Ectodermal cell (in vitro differentiated cells): Measurements from ENCODE around the gene FANCB.

ENCODE experiments used
- H3K27ac ChIP-seq: 2 replicates; pipeline ENCODE4 v1.7.0; 2013; ENCODE audit warnings: mild to moderate bottlenecking, low read depth, low read length; ENCODE audit not compliant: insufficient read depth, poor library complexity, severe bottlenecking
- H3K27me3 ChIP-seq: 2 replicates; pipeline ENCODE4 v1.7.0; 2013; ENCODE audit warnings: mild to moderate bottlenecking, low read length; ENCODE audit not compliant: insufficient read depth, control insufficient read depth, poor library complexity, severe bottlenecking
- H3K36me3 ChIP-seq: one replicate; pipeline ENCODE4 v1.7.0; 2013; ENCODE audit warnings: low read length; ENCODE audit not compliant: control insufficient read depth, insufficient read depth
- H3K4me1 ChIP-seq: one replicate; pipeline ENCODE4 v1.7.0; 2013; ENCODE audit warnings: low read length; ENCODE audit not compliant: control insufficient read depth, insufficient read depth
- H3K4me3 ChIP-seq: 2 replicates; pipeline ENCODE4 v1.7.0; 2013; ENCODE audit warnings: low read depth, low read length, control low read depth; ENCODE audit not compliant: insufficient read depth
- H3K9me3 ChIP-seq: 2 replicates; pipeline ENCODE4 v1.7.0; 2013; ENCODE audit warnings: mild to moderate bottlenecking, low read length, moderate library complexity; ENCODE audit not compliant: control insufficient read depth
- WGBS, 2 experiments: methylation state at CpG; one replicate each; pipeline ENCODE4 v1.1.7; 2013; ENCODE audit warnings: missing lambda C conversion rate in 2 of 2; 5-methylcytosine and 5-hydroxymethylcytosine counted together

Gene FANCB

GRCh38 chrX:14851526-14851925 lies 21.3 kb downstream of the FANCB start:
- Histone ChIP-seq H3K4me1 (no peaks in the 10 kb centered on the region), H3K27me3 (no peaks in the 10 kb centered on the region), H3K9me3 (no peaks in the 10 kb centered on the region), H3K27ac (no peak overlapping the region), H3K36me3 (no peaks in the 10 kb centered on the region), H3K4me3 (no peak overlapping the region)
- WGBS, 2 experiments, result 94 to 100% methylated on average over 2 to 3 of the region's 3 CpGs

GRCh38 chrX:14843666-14844065 lies 29.2 kb downstream of the FANCB start:
- Histone ChIP-seq H3K27me3 (no peaks in the 10 kb centered on the region), H3K9me3 (no peaks in the 10 kb centered on the region), H3K36me3 (no peaks in the 10 kb centered on the region), H3K4me1 (no peaks in the 10 kb centered on the region), H3K4me3 (no peak overlapping the region), H3K27ac (no peak overlapping the region)
- 84% methylated on average over 4 of the region's 4 CpGs; no CpG with 5 or more reads in 1 of the 2 experiments for WGBS, 2 experiments

GRCh38 chrX:14837155-14837554 lies 35.7 kb downstream of the FANCB start:
- H3K27me3 ChIP-seq, result no peaks in the 10 kb centered on the region
- no peak overlapping the region for H3K27ac ChIP-seq
- no peaks in the 10 kb centered on the region for H3K36me3 ChIP-seq
- H3K4me1 ChIP-seq, result no peaks in the 10 kb centered on the region
- H3K9me3 ChIP-seq, result no peaks in the 10 kb centered on the region
- 92 to 93% methylated on average over 2 of the region's 2 CpGs for WGBS, 2 experiments
- no peak overlapping the region for H3K4me3 ChIP-seq

GRCh38 chrX:14832586-14832985 lies 40.3 kb downstream of the FANCB start:
- Histone ChIP-seq H3K36me3 (no peaks in the 10 kb centered on the region), H3K27ac (no peak overlapping the region), H3K4me1 (no peaks in the 10 kb centered on the region), H3K27me3 (no peaks in the 10 kb centered on the region), H3K4me3 (no peak overlapping the region), H3K9me3 (no peaks in the 10 kb centered on the region)

GRCh38 chrX:14832151-14832550 lies 40.7 kb downstream of the FANCB start:
- Histone ChIP-seq H3K4me1 (no peaks in the 10 kb centered on the region), H3K36me3 (no peaks in the 10 kb centered on the region), H3K9me3 (no peaks in the 10 kb centered on the region), H3K27me3 (no peaks in the 10 kb centered on the region), H3K27ac (no peak overlapping the region), H3K4me3 (no peak overlapping the region)
- 76 to 88% methylated on average over 2 of the region's 2 CpGs for WGBS, 2 experiments

GRCh38 chrX:14829643-14830042 lies 43.2 kb downstream of the FANCB start:
- H3K27ac ChIP-seq, result no peak overlapping the region
- no peaks in the 10 kb centered on the region for H3K9me3 ChIP-seq
- no peaks in the 10 kb centered on the region for H3K36me3 ChIP-seq
- no peaks in the 10 kb centered on the region for H3K27me3 ChIP-seq
- no peak overlapping the region for H3K4me3 ChIP-seq
- no peaks in the 10 kb centered on the region for H3K4me1 ChIP-seq
- 90 to 91% methylated on average over 2 of the region's 2 CpGs for WGBS, 2 experiments

- Histone ChIP-seq H3K27ac (no peak overlapping the region), H3K4me3 (no peak overlapping the region), H3K9me3 (no peaks in the 10 kb centered on the region), H3K4me1 (no peaks in the 10 kb centered on the region), H3K36me3 (no peaks in the 10 kb centered on the region), H3K27me3 (no peaks in the 10 kb centered on the region)
- 89 to 100% methylated on average over 2 to 3 of the region's 3 CpGs for WGBS, 2 experiments
These were observed 46.5 kb downstream of the FANCB start for GRCh38 chrX:14826319-14826718.

- H3K27ac ChIP-seq, result no peak overlapping the region
- no peak overlapping the region for H3K4me3 ChIP-seq
These were observed 47.0 kb downstream of the FANCB start for GRCh38 chrX:14825851-14826250.

GRCh38 chrX:14819769-14820168 lies 53.1 kb downstream of the FANCB start:
- H3K36me3 ChIP-seq, result no peaks in the 10 kb centered on the region
- no peak overlapping the region for H3K27ac ChIP-seq
- 91 to 94% methylated on average over 3 of the region's 3 CpGs for WGBS, 2 experiments
- no peaks in the 10 kb centered on the region for H3K4me1 ChIP-seq
- no peaks in the 10 kb centered on the region for H3K27me3 ChIP-seq
- no peak overlapping the region for H3K4me3 ChIP-seq
- no peaks in the 10 kb centered on the region for H3K9me3 ChIP-seq

More at GRCh38 chrX:14825851-14826250, 47.0 kb downstream of the FANCB start:
- no peaks in the 10 kb centered on the region for H3K9me3 ChIP-seq
- H3K27me3 ChIP-seq, result no peaks in the 10 kb centered on the region
- H3K36me3 ChIP-seq, result no peaks in the 10 kb centered on the region
- no peaks in the 10 kb centered on the region for H3K4me1 ChIP-seq

- WGBS, 2 experiments, result 95 to 100% methylated on average over 1 to 2 of the region's 2 CpGs
- no peaks in the 10 kb centered on the region for H3K4me1 ChIP-seq
- H3K27me3 ChIP-seq, result no peaks in the 10 kb centered on the region
- no peaks in the 10 kb centered on the region for H3K36me3 ChIP-seq
- no peak overlapping the region for H3K4me3 ChIP-seq
- no peaks in the 10 kb centered on the region for H3K9me3 ChIP-seq
- H3K27ac ChIP-seq, result no peak overlapping the region
These were observed 55.3 kb downstream of the FANCB start for GRCh38 chrX:14817571-14817970.
